Upper lobe of left lung (tissue), 4 donors: ENCODE data around the gene TUBD1.

ENCODE experiments used
- EP300 ChIP-seq, 4 donors: sonication (generic); formaldehyde crosslinking; IDR thresholded peaks; one replicate each; pipeline ENCODE4 v1.5.1; 2017; ENCODE audit warnings: antibody characterized with exemption in 4 of 4, control low read depth in 2 of 4
- POLR2A ChIP-seq, 4 donors: fragments of 450-650 bp; IDR thresholded peaks; one replicate each; pipeline ENCODE4 v1.5.1; 2016 to 2017; ENCODE audit warnings: antibody characterized with exemption in 4 of 4, mild to moderate bottlenecking in 2 of 4
- POLR2AphosphoS5 ChIP-seq, 2 donors: sonication (generic); formaldehyde crosslinking; IDR thresholded peaks; one replicate each; pipeline ENCODE4 v1.5.1; 2017; ENCODE audit warnings: antibody characterized with exemption in 2 of 2
- TF ChIP-seq, protein P1 (sequence below), 6 experiments: fragments of 450-650 bp in 4 of 6; fragments of 200-600 bp in 2 of 6; sonication (generic) in 2 of 6; IDR thresholded peaks; one replicate each; pipeline ENCODE4 v1.5.1; 2016 to 2019; ENCODE audit warnings: antibody characterized with exemption in 6 of 6

DNA sequence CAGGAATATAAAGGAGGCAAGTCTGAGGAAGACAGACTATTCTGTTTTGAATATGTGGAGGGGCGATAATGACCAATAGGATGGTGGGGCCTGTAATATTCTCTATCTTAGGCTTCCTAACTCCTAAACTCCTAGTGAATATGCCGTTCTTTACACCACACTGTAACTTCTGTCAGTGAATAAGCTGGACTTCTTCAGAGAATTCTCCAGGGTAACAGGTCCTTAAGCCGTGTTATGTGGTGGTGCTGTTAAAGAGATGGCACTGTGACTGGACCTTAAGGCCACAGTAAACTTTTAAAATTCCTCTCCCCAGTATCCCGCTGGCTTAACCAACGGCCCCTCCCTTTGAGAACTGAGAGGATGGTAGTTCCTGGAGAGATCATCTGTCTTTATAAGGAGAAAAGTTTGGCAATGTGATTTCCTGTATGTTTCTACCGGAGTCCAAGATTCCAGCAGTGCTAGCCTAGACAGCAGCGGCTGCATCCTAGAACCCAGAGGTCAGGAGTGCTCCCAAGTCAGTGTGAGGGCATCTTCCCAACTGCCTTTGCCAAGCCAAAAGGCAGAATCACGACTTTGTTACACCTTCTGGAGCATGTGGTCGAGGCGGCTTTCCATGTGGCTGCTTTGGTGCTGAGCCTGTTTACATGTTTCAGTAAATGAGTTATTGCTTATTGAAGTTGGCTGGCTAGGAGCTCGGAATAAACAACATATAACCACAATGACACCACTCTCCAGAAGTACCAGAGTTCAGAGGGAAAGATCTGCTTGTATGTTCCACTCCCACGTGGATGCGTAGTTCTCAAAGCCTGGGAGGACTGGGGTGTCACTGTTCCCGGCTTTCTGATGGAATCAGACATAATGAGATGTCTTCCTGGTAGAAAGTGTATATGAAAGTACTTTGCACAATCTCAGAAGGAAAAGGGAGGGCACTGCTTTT lies 41.0 kb downstream of the TUBD1 start:
- TF ChIP-seq, protein P1, sequence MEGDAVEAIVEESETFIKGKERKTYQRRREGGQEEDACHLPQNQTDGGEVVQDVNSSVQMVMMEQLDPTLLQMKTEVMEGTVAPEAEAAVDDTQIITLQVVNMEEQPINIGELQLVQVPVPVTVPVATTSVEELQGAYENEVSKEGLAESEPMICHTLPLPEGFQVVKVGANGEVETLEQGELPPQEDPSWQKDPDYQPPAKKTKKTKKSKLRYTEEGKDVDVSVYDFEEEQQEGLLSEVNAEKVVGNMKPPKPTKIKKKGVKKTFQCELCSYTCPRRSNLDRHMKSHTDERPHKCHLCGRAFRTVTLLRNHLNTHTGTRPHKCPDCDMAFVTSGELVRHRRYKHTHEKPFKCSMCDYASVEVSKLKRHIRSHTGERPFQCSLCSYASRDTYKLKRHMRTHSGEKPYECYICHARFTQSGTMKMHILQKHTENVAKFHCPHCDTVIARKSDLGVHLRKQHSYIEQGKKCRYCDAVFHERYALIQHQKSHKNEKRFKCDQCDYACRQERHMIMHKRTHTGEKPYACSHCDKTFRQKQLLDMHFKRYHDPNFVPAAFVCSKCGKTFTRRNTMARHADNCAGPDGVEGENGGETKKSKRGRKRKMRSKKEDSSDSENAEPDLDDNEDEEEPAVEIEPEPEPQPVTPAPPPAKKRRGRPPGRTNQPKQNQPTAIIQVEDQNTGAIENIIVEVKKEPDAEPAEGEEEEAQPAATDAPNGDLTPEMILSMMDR (IDR thresholded peaks at IDR 0.05): no peak
- no peak for TF ChIP-seq POLR2A (IDR thresholded peaks at IDR 0.05)
- TF ChIP-seq POLR2AphosphoS5 (IDR thresholded peaks at IDR 0.05): peak; percentile 71 to 78
- TF ChIP-seq EP300 (IDR thresholded peaks at IDR 0.05): peak in 2 of 4 donors; percentile 10 to 38
